ENCODE data around the gene SLC23A2.

- no peak for TF ChIP-seq POLR2AphosphoS5 (IDR thresholded peaks at IDR 0.05; ENCODE audit: low read depth, low read length)
- TF ChIP-seq POLR2A (IDR thresholded peaks at IDR 0.05; ENCODE audit: low read depth, low read length), result no peak
These were observed 138.6 kb downstream of the SLC23A2 start for GRCh38 chr20:4862661-4863060.

All from GM12892 (cell line).